Measurements from ENCODE around the gene PNPLA5. TPM values are rescaled to one million over a fixed set of nuclear protein-coding genes. Genes with fewer than 3 reads are reported as not detected.

PNPLA5 gene
- total and polyA plus RNA-seq, 2 of the 13 experiments (the other 11 are each of a cell fraction or from before 2014, with no cell fraction given) = not detected

DNA sequence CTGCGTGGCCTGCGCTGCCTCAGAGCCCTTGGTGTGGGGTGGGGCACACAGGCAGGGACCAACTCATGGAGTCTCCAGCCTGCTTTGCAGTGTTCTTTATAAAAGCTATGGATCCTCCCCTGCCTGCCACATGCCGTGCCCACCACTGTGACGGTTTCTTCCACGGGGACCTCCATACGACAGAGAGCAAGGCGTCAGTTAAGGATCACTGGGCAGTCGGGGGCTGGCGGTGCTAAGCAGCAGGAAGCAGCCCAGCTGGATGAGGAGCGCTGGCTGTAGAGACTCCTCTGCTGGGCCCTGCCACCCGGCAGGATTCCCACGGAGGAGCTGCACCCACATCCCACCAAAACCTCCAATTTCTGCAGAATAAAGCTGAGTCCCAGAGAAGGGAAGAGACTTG is 56.6 kb downstream of the PNPLA5 start:
- 56% methylated on average over 3 of the region's 12 CpGs for WGBS (ENCODE audit: low lambda C conversion rate)
- TF ChIP-seq, protein P1, sequence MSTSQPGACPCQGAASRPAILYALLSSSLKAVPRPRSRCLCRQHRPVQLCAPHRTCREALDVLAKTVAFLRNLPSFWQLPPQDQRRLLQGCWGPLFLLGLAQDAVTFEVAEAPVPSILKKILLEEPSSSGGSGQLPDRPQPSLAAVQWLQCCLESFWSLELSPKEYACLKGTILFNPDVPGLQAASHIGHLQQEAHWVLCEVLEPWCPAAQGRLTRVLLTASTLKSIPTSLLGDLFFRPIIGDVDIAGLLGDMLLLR (CRISPR knock-in tag; IDR thresholded peaks at IDR 0.05) = no peak
- TF ChIP-seq, protein P2, sequence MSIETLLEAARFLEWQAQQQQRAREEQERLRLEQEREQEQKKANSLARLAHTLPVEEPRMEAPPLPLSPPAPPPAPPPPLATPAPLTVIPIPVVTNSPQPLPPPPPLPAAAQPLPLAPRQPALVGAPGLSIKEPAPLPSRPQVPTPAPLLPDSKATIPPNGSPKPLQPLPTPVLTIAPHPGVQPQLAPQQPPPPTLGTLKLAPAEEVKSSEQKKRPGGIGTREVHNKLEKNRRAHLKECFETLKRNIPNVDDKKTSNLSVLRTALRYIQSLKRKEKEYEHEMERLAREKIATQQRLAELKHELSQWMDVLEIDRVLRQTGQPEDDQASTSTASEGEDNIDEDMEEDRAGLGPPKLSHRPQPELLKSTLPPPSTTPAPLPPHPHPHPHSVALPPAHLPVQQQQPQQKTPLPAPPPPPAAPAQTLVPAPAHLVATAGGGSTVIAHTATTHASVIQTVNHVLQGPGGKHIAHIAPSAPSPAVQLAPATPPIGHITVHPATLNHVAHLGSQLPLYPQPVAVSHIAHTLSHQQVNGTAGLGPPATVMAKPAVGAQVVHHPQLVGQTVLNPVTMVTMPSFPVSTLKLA (IDR thresholded peaks at IDR 0.05) = no peak
- TF ChIP-seq, protein P3, sequence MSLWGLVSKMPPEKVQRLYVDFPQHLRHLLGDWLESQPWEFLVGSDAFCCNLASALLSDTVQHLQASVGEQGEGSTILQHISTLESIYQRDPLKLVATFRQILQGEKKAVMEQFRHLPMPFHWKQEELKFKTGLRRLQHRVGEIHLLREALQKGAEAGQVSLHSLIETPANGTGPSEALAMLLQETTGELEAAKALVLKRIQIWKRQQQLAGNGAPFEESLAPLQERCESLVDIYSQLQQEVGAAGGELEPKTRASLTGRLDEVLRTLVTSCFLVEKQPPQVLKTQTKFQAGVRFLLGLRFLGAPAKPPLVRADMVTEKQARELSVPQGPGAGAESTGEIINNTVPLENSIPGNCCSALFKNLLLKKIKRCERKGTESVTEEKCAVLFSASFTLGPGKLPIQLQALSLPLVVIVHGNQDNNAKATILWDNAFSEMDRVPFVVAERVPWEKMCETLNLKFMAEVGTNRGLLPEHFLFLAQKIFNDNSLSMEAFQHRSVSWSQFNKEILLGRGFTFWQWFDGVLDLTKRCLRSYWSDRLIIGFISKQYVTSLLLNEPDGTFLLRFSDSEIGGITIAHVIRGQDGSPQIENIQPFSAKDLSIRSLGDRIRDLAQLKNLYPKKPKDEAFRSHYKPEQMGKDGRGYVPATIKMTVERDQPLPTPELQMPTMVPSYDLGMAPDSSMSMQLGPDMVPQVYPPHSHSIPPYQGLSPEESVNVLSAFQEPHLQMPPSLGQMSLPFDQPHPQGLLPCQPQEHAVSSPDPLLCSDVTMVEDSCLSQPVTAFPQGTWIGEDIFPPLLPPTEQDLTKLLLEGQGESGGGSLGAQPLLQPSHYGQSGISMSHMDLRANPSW (CRISPR knock-in tag; IDR thresholded peaks at IDR 0.05; ENCODE audit: borderline replicate concordance) = no peak
- TF ChIP-seq GTF2F1 (IDR thresholded peaks at IDR 0.05; ENCODE audit: low read length) (no peak), ESRRA (CRISPR knock-in tag; IDR thresholded peaks at IDR 0.05; ENCODE audit: low read depth) (no peak)
- TF ChIP-seq, protein P4, sequence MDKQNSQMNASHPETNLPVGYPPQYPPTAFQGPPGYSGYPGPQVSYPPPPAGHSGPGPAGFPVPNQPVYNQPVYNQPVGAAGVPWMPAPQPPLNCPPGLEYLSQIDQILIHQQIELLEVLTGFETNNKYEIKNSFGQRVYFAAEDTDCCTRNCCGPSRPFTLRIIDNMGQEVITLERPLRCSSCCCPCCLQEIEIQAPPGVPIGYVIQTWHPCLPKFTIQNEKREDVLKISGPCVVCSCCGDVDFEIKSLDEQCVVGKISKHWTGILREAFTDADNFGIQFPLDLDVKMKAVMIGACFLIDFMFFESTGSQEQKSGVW (CRISPR knock-in tag; IDR thresholded peaks at IDR 0.05; ENCODE audit: borderline replicate concordance) = no peak
- TF ChIP-seq, protein P5, sequence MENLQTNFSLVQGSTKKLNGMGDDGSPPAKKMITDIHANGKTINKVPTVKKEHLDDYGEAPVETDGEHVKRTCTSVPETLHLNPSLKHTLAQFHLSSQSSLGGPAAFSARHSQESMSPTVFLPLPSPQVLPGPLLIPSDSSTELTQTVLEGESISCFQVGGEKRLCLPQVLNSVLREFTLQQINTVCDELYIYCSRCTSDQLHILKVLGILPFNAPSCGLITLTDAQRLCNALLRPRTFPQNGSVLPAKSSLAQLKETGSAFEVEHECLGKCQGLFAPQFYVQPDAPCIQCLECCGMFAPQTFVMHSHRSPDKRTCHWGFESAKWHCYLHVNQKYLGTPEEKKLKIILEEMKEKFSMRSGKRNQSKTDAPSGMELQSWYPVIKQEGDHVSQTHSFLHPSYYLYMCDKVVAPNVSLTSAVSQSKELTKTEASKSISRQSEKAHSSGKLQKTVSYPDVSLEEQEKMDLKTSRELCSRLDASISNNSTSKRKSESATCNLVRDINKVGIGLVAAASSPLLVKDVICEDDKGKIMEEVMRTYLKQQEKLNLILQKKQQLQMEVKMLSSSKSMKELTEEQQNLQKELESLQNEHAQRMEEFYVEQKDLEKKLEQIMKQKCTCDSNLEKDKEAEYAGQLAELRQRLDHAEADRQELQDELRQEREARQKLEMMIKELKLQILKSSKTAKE (CRISPR knock-in tag; IDR thresholded peaks at IDR 0.05; ENCODE audit: borderline replicate concordance) = no peak

More for the DNA sequence above, 56.6 kb downstream of the PNPLA5 start:
- Histone ChIP-seq H3K27ac (ENCODE audit: extremely low read length, insufficient read depth, low read length) (no peak overlapping the region), H2AFZ (ENCODE audit: low read length) (no peak overlapping the region), H3K36me3 (replicated peaks in 1 of 2; ENCODE audit: control insufficient read depth in 1 of 2, insufficient read depth in 2 of 2, low read length in 2 of 2) (no peaks in the 10 kb centered on the region), H4K20me1 (ENCODE audit: insufficient read depth, low read length) (peaks cover 2% of the 10 kb centered on the region; the same call in 1 of the 2 replicates), H3K4me1 (ENCODE audit: insufficient read depth, low read length) (no peaks in the 10 kb centered on the region), H3K9me3 (ENCODE audit: low read length) (no peaks in the 10 kb centered on the region), H3K27me3 (ENCODE audit: control insufficient read depth in 1 of 2, insufficient read depth in 2 of 2, low read length in 2 of 2) (peaks cover 7 to 23% of the 10 kb centered on the region in 2 experiments; a peak in 4 of 5 replicates), H3K9ac (ENCODE audit: insufficient read depth, low read depth, low read length) (no peak overlapping the region), H3K79me2 (ENCODE audit: insufficient read depth, low read length) (no peaks in the 10 kb centered on the region), H3K4me2 (ENCODE audit: low read depth, low read length) (no peak overlapping the region), H3K4me3 (replicated peaks in 1 of 3; ENCODE audit: insufficient read depth in 1 of 3, low read depth in 2 of 3, low read length in 3 of 3) (no peak overlapping the region)
- in situ Hi-C loops (cut with HindIII; ENCODE audit: extremely low pct_ligation_motif_present, low pct_unique_long_range_greater_than_20kb) (no loop called here), intact Hi-C loops (cut with micrococcal nuclease; ENCODE audit: unreplicated experiment) (no loop called here)
- POLR2A ChIA-PET = no interaction called here
- ATAC-seq (no peak), DNase-seq (ENCODE audit: low spot score) (no peak), FAIRE-seq (no peak)
- CTCF ChIA-PET (ENCODE audit: low intra/inter-chr PET ratio, low total read pairs) = no interaction called here
- BruUV-seq (replicated peaks) = no TSS peak

Data from HepG2 (cell line).